K562 treated with DMSO at 1 percent for 4 hours (cell line): ENCODE data around the gene PCDHA9. TPM values are rescaled to one million over a fixed set of nuclear protein-coding genes. Genes with fewer than 3 reads are reported as not detected.

Experiments used
- total RNA-seq: library from RNA; unstranded; fragments of 300-600 nt; gene quantifications from 2 replicates; pipeline ENCODE4 v1.2.3, GENCODE V29; 2022; ENCODE audit not compliant: insufficient read depth

Gene PCDHA9, protein sequence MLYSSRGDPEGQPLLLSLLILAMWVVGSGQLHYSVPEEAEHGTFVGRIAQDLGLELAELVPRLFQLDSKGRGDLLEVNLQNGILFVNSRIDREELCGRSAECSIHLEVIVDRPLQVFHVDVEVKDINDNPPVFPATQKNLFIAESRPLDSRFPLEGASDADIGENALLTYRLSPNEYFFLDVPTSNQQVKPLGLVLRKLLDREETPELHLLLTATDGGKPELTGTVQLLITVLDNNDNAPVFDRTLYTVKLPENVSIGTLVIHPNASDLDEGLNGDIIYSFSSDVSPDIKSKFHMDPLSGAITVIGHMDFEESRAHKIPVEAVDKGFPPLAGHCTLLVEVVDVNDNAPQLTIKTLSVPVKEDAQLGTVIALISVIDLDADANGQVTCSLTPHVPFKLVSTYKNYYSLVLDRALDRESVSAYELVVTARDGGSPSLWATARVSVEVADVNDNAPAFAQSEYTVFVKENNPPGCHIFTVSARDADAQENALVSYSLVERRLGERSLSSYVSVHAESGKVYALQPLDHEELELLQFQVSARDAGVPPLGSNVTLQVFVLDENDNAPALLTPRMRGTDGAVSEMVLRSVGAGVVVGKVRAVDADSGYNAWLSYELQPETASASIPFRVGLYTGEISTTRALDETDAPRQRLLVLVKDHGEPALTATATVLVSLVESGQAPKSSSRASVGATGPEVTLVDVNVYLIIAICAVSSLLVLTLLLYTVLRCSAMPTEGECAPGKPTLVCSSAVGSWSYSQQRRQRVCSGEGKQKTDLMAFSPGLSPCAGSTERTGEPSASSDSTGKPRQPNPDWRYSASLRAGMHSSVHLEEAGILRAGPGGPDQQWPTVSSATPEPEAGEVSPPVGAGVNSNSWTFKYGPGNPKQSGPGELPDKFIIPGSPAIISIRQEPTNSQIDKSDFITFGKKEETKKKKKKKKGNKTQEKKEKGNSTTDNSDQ
- total RNA-seq, result not detected in 2 replicates

DNA sequence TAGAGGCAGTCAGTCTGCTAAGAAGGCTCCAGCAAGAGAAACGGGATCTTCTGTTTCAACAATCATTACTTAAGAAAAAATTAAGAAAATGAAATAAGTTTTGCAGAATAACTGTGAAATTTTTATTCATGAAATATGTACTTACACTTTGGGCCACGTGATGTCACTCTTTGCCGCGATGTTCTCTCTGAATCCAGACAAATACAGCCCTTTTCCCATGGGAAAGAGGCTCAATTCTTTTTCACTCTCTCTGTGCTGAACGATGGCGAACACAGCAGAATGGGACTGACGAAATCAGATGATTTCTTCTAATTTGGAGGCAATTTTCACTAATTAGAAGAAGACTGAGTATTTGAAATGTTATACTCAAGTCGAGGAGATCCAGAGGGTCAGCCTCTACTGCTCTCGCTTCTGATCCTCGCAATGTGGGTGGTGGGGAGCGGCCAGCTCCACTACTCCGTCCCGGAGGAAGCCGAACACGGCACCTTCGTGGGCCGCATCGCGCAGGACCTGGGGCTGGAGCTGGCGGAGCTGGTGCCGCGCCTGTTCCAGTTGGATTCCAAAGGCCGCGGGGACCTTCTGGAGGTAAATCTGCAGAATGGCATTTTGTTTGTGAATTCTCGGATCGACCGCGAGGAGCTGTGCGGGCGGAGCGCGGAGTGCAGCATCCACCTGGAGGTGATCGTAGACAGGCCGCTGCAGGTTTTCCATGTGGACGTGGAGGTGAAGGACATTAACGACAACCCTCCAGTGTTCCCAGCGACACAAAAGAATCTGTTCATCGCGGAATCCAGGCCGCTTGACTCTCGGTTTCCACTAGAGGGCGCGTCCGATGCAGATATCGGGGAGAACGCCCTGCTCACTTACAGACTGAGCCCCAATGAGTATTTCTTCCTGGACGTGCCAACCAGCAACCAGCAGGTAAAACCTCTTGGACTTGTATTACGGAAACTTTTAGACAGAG is at the start of gene PCDHA9:
Gene PCDHA9 (plus strand): TSS at position 244 of the 964 bp plus-strand sequence. CDS start 114 bp downstream, at position 358.

DNA sequence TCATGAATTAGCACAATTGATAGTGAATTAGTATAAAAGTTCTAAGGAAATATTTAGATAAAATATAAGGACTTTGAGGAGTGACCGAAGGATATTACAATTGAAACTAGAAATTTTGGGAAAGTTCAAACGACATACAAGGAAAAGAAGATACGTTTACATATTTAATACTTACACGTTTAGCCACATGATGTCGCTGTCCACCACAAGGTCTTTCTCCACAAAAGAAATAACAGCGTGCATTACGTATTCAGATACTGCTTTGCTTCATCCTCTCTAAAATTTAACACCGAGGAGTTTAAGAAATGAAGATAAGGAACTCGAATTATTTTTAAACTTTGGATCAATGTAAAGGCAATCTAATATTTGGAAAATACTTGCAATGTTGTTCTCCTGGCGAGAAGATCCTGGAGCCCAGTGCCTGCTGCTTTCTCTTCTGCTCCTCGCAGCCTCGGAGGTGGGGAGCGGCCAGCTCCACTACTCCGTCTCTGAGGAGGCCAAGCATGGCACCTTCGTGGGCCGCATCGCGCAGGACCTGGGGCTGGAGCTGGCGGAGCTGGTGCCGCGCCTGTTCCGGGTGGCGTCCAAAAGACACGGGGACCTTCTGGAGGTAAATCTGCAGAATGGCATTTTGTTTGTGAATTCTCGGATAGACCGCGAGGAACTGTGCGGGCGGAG is 47.2 kb upstream of the PCDHA9 start, which contains the start of gene PCDHA3:
Gene PCDHA3 (plus strand): TSS at position 242 of the 678 bp plus-strand sequence.

DNA sequence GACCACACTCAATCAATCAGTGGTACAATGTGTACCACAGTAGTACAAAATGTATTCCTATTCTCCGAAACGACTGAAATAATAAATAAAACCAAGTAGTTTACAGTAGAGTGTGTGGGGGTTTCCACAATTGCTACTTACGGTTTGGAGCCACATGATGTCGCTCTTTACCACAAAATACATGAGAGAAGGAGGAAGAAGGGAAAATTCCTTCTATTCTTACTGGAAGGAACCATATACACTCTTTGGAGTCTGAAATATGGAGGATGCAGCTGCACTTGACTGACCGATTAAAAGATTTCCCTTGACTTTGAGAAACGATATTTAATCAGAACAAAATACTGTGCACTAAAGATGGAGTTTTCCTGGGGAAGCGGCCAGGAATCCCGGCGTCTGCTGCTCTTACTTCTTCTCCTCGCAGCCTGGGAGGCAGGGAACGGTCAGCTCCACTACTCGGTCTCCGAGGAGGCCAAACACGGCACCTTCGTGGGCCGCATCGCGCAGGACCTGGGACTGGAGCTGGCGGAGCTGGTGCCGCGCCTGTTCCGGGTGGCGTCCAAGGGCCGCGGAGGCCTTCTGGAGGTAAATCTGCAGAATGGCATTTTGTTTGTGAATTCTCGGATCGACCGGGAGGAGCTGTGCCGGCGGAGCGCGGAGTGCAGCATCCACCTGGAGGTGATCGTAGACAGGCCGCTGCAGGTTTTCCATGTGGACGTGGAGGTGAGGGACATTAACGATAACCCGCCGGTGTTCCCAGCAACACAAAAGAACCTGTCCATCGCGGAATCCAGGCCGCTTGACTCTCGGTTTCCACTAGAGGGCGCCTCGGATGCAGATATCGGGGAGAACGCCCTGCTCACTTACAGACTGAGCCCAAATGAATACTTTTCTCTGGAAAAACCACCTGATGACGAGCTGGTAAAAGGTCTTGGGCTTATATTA is 41.1 kb upstream of the PCDHA9 start, which contains the start of gene PCDHA4:
Gene PCDHA4 (plus strand): TSS at position 235 of the 942 bp plus-strand sequence.

DNA sequence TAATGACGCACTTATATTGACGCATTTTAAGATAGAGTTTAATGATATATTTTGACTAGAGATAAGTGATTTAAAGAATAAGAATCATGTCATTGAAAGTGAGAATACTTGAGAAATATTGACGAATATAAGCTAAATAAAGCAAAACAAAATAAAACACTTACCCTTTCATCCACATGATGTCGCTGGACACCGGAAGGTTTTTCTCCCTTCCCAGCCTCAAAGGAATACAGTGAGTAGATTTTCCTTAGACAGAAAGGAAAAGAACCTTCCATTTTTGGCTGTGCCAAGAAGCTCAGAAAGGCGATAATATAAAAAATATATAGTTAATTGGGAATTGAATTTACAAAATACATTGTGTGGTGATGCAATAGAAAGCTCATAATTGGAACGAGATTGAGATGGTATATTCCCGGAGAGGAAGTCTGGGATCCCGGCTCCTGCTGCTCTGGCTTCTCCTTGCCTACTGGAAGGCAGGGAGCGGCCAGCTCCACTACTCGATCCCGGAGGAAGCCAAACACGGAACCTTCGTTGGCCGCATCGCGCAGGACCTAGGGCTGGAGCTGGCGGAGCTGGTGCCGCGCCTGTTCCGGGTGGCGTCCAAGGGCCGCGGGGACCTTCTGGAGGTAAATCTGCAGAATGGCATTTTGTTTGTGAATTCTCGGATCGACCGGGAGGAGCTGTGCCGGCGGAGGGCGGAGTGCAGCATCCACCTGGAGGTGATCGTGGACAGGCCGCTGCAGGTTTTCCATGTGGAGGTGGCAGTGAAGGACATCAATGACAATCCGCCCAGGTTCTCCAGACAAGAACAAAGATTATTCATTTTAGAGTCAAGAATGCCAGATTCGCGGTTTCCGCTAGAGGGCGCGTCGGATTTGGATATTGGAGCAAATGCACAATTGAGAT is 26.6 kb upstream of the PCDHA9 start, which contains the start of gene PCDHA5:
Gene PCDHA5 (plus strand): TSS at position 239 of the 906 bp plus-strand sequence.

DNA sequence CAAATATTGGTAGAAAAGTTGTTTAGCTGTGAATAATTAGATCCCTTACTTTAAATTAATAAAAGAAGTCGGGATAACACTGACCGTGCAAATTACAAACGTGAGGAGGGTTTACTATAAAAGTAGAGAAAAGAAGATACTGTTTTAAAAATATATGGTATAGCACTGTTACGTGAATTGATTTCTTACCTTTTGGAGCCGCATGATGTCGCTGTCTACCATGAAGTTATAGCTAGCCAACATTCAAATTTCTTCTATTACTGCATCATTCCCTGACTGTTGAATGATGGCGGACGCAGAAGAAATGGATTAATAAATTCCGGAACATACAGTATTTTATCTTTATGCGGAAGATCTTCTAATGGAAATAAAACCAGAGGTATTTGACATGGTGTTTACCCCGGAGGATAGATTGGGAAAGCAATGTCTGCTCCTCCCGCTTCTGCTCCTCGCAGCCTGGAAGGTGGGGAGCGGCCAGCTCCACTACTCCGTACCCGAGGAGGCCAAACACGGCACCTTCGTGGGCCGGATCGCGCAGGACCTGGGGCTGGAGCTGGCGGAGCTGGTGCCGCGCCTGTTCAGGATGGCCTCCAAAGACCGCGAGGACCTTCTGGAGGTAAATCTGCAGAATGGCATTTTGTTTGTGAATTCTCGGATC is 20.3 kb upstream of the PCDHA9 start, which contains the start of gene PCDHA6:
Gene PCDHA6 (plus strand): TSS at position 257 of the 658 bp plus-strand sequence. CDS start 132 bp downstream, at position 389.

DNA sequence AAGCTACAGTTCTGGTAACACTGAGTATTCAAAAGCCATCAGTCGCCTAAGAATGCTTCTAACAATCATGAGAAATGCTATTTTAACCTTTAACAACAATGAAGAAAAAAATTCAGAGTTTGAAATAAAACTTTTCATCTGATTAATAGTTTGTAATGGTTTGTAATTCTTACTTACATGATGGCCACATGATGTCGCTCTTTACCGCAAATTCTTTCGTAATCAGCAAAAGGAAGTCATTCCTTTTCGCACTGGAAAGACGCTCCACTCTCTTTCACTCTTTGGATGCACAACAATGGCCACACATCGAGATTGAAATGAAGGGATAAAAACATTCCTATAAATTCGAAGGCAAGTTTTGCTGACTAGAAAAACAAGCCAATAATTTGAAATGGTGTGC is 14.2 kb upstream of the PCDHA9 start, which contains the start of gene PCDHA7:
Gene PCDHA7 (plus strand): TSS at position 277 of the 400 bp plus-strand sequence. CDS start 115 bp downstream, at position 392.

DNA sequence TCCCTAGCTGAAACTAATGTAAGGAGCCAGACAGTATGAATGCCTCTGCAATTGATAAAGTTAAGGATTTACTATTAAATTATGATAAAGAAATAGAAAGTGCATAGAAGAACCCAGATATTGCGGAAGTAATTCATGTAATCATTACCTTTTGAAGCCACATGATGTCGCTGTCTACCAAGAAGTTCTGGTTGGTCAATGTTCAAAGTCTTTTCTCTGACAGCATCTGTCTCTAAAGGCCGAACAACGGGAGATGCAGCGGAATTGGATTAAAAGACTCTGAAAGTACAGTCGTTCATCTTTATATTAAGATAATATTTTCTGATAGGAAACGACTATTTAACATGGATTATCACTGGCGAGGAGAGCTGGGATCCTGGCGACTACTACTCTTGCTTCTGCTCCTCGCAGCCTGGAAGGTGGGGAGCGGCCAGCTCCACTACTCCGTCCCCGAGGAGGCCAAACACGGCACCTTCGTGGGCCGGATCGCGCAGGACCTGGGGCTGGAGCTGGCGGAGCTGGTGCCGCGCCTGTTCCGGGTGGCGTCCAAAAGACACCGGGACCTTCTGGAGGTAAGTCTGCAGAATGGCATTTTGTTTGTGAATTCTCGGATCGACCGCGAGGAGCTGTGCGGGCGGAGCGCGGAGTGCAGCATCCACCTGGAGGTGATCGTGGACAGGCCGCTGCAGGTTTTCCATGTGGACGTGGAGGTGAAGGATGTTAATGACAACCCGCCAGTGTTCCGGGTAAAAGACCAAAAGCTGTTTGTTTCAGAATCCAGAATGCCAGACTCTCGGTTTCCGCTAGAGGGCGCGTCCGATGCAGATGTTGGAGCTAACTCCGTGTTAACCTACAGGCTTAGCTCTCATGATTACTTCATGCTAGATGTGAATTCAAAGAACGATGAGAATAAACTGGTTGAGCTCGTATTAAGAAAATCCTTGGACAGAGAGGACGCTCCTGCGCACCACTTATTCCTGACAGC is 6.9 kb upstream of the PCDHA9 start, which contains the start of gene PCDHA8:
Gene PCDHA8 (plus strand): TSS at position 210 of the 985 bp plus-strand sequence. CDS start 135 bp downstream, at position 345.

DNA sequence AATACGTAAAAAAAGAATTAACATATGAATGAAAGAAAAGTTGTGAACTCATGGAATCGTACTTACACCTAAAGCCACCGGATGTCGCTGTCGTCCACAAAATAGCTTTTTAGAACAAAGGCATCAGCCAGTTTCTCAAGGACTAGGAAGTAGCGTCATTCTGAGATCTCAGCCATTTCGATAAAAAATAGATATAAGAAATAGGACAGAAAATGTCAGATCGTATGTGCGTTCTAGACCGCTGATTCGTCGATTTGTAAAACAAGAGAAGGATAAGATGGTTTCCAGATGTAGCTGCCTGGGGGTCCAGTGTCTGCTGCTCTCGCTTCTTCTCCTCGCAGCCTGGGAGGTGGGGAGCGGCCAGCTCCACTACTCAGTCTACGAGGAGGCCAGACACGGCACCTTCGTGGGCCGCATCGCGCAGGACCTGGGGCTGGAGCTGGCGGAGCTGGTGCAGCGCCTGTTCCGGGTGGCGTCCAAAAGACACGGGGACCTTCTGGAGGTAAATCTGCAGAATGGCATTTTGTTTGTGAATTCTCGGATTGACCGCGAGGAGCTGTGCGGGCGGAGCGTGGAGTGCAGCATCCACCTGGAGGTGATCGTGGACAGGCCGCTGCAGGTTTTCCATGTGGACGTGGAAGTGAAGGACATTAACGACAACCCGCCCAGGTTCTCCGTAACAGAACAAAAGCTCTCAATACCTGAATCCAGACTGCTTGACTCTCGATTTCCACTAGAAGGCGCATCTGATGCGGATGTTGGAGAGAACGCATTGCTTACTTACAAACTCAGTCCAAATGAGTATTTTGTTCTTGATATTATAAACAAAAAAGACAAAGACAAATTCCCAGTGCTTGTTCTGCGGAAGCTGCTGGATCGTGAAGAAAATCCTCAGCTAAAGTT is 7.8 kb downstream of the PCDHA9 start, which contains the start of gene PCDHA10:
Gene PCDHA10 (plus strand): TSS at position 126 of the 903 bp plus-strand sequence. CDS start 152 bp downstream, at position 278.

DNA sequence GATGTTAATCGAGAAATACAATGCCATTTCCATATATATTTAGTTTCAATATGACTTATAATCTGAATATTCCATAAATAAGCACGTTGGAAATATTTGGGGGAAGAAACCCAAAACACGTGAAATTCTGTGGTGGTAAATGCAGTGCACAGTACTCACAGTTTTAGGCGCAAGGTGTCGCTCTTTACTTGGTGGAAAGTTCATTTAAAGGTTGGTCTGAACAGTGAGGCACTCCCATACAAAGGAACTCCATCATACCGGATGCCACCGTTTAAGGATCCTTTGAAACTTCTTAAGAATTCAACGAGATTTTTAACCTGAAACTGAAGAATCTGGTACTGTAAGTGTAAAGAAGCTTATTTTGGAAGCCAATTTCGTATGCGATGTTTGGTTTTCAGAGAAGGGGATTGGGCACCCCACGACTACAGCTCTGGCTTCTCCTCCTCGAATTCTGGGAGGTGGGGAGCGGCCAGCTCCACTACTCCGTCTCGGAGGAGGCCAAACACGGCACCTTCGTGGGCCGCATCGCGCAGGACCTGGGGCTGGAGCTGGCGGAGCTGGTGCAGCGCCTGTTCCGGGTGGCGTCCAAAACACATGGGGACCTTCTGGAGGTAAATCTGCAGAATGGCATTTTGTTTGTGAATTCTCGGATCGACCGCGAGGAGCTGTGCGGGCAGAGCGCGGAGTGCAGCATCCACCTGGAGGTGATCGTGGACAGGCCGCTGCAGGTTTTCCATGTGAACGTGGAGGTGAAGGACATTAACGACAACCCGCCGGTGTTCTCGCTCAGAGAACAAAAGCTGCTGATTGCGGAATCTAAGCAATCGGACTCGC is 20.8 kb downstream of the PCDHA9 start, which contains the start of gene PCDHA11:
Gene PCDHA11 (plus strand): TSS at position 237 of the 834 bp plus-strand sequence. CDS start 147 bp downstream, at position 384.

DNA sequence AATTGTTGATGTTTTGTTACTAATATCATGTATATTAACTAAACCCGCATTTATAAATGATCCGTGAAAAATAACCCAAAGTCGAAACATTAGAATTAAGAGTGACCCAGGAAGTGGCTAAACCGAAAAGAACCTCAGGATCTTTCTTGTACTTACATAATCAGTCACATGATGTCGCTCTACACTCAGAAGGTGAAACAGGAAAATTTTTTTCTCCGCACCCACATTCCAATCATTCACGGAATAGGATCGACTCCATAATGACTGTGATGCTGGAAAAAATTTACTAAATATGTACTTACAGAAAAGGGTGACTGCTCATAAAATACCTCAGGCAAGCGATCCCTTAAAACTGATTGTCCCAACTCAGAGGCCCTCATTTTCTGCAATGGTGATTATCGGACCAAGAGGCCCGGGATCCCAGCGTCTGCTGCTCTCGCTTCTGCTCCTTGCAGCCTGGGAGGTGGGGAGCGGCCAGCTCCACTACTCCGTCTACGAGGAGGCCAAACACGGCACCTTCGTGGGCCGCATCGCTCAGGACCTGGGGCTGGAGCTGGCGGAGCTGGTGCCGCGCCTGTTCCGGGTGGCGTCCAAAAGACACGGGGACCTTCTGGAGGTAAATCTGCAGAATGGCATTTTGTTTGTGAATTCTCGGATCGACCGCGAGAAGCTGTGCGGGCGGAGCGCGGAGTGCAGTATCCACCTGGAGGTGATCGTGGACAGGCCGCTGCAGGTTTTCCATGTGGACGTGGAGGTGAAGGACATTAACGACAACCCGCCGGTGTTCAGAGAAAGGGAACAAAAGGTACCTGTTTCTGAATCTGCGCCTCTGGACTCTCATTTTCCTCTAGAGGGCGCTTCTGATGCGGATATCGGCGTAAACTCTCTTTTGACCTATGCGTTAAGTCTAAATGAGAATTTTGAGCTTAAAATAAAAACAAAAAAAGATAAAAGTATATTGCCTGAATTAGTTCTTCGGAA is 27.2 kb downstream of the PCDHA9 start, which contains the start of gene PCDHA12:
Gene PCDHA12 (plus strand): TSS at position 224 of the 981 bp plus-strand sequence. CDS start 165 bp downstream, at position 389.

DNA sequence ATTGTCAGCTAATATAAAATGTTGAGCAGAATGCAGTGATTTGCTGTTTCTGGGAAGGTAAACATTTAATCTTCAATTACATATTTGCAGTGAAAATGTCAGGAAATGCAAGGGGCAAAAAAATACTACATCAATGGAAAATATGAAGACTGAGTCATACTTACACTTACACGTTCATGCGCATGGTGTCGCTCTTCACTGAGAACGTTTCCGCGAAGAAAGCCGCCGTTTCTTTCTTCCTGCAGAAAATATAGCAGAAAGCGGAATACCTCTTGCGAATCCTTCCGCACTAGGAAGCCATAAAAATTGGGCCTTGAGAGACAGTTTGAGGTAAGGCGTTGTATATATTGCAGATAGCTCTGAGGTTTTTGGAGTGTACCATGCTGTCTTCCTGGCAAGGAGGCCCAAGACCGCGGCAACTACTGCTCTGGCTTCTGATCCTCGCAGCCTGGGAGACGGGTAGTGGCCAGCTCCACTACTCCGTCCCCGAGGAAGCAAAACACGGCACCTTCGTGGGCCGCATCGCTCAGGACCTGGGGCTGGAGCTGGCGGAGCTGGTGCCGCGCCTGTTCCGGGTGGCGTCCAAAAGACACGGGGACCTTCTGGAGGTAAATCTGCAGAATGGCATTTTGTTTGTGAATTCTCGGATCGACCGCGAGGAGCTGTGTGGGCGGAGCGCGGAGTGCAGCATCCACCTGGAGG is 33.9 kb downstream of the PCDHA9 start, which contains the start of gene PCDHA13:
Gene PCDHA13 (plus strand): TSS at position 236 of the 702 bp plus-strand sequence. CDS start 145 bp downstream, at position 381.

